Measurements from ENCODE around the gene CREM. TPM values are rescaled to one million over a fixed set of nuclear protein-coding genes. Genes with fewer than 3 reads are reported as not detected.

The CREM gene
- total and polyA plus RNA-seq, 7 donors = 25.9 to 76.0 (median 37.5) TPM

DNA sequence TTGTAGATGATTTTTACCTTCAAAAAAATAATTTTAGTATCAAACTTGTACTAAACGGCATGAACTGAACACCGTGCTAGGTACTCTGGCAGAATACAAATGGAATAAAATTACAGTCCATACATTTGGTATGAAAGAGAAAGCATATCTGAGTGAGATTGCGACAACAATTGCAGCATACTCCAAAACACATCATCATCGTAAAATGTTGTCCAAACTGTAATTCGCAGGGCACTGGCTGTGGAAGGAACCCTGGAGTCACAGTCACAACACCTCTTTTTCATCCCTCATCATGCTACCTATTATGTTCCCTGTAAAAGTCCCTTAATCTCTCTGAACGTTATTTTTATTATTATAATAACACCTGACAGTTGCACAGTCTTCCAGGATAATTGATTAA, 13.5 kb downstream of the CREM start:
- Histone ChIP-seq H3K36me3 (no peaks in the 10 kb centered on the region), H3K4me3 (no peak overlapping the region), H3K9me3 (no peaks in the 10 kb centered on the region), H3K4me1 (no peaks in the 10 kb centered on the region), H3K27ac (no peak overlapping the region), H3K27me3 (no peaks in the 10 kb centered on the region)
- no peak for DNase-seq
- TF ChIP-seq EP300 (IDR thresholded peaks at IDR 0.05) (no peak), POLR2AphosphoS5 (IDR thresholded peaks at IDR 0.05) (no peak), POLR2A (IDR thresholded peaks at IDR 0.05) (no peak)
- TF ChIP-seq, protein P1, sequence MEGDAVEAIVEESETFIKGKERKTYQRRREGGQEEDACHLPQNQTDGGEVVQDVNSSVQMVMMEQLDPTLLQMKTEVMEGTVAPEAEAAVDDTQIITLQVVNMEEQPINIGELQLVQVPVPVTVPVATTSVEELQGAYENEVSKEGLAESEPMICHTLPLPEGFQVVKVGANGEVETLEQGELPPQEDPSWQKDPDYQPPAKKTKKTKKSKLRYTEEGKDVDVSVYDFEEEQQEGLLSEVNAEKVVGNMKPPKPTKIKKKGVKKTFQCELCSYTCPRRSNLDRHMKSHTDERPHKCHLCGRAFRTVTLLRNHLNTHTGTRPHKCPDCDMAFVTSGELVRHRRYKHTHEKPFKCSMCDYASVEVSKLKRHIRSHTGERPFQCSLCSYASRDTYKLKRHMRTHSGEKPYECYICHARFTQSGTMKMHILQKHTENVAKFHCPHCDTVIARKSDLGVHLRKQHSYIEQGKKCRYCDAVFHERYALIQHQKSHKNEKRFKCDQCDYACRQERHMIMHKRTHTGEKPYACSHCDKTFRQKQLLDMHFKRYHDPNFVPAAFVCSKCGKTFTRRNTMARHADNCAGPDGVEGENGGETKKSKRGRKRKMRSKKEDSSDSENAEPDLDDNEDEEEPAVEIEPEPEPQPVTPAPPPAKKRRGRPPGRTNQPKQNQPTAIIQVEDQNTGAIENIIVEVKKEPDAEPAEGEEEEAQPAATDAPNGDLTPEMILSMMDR (IDR thresholded peaks at IDR 0.05) = no peak
- 92 to 94% methylated on average over 6 of the region's 6 CpGs for WGBS, 2 donors
- intact Hi-C loops (cut with DNase I) = no loop called here

DNA sequence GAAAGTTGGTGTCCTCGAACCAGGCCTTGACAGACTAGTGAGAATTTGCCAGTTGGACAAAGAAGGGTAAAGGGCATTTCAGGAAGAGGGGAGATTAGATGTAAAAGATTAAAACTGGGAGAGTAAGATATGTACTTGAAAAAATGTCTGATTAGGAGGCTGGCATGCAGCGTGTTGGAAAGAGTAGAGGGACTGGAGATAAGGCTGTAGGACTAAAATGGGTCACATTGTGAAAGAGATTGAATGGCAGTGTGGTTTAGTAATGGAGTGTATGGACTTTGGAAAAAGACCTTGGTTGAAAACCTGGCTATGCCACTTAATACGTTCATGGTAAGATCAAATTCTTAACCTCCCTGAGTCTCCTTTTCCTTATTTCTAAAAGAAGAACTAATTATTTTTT, 14.1 kb downstream of the CREM start:
- no peak for DNase-seq
- H3K27me3 ChIP-seq = no peaks in the 10 kb centered on the region
- 63 to 93% methylated on average over 3 of the region's 3 CpGs for WGBS, 2 donors
- TF ChIP-seq EP300 (IDR thresholded peaks at IDR 0.05) = no peak
- TF ChIP-seq, protein P1 (IDR thresholded peaks at IDR 0.05) = no peak
- no peak for TF ChIP-seq POLR2AphosphoS5 (IDR thresholded peaks at IDR 0.05)
- TF ChIP-seq POLR2A (IDR thresholded peaks at IDR 0.05) = no peak
- no peaks in the 10 kb centered on the region for H3K36me3 ChIP-seq
- no peaks in the 10 kb centered on the region for H3K4me1 ChIP-seq
- H3K9me3 ChIP-seq = no peaks in the 10 kb centered on the region
- no peak overlapping the region for H3K27ac ChIP-seq
- intact Hi-C loops (cut with DNase I) = no loop called here
- H3K4me3 ChIP-seq = no peak overlapping the region

DNA sequence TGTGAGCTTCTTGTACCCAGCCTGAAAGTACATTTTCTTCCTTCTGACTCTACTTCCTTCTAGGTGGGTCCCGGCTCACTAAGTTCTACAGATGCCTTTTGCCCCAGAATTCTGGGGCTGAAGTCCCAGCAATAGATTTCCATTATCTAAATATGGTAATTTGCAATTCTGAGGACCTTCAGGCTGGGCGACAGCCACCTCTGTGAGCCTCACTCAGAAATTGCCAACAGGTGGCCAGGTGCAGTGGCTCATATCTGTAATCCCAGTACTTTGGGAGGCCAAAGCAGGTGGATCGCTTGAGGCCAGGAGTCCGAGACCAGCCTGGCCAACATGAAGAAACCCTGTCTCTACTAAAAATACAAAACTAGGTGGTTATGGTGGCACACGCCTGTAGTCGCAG, 23.7 kb downstream of the CREM start:
- peaks cover 0 to 13% (median 5%) of the 10 kb centered on the region in 4 donors for H3K4me1 ChIP-seq
- intact Hi-C loops (cut with DNase I) = no loop called here
- no peak for TF ChIP-seq POLR2AphosphoS5 (IDR thresholded peaks at IDR 0.05)
- TF ChIP-seq POLR2A (IDR thresholded peaks at IDR 0.05) = no peak
- TF ChIP-seq, protein P1 (IDR thresholded peaks at IDR 0.05) = no peak
- TF ChIP-seq EP300 (IDR thresholded peaks at IDR 0.05) = no peak
- no peak overlapping the region for H3K4me3 ChIP-seq
- peaks cover 0 to 10% (median 0%) of the 10 kb centered on the region in 4 donors for H3K36me3 ChIP-seq
- no peaks in the 10 kb centered on the region for H3K9me3 ChIP-seq
- no peak for DNase-seq
- 77 to 86% methylated on average over 6 of the region's 6 CpGs for WGBS, 2 donors
- no peak overlapping the region for H3K27ac ChIP-seq
- no peaks in the 10 kb centered on the region for H3K27me3 ChIP-seq

DNA sequence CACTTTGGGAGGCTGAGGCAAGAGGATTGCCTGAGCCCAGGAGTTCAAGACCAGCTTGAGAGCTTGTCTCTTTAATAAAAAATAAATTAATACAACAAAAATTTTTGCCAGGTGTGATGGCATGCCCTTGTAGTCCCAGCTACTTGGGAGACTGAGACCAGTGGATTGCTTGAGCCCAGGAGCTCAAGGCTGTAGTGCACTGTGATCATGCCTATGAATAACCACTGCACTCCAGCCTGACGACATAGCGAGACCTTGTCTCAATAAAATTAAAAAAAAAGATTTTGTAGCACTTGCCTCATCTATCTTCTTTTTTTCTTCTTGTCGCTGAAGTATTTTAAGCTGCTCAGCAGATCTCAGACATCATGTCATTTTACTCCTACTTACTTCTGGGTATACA, 26.3 kb downstream of the CREM start:
- no peak overlapping the region for H3K27ac ChIP-seq
- no peak overlapping the region for H3K4me3 ChIP-seq
- no peaks in the 10 kb centered on the region for H3K9me3 ChIP-seq
- H3K4me1 ChIP-seq = peaks cover 0 to 13% (median 5%) of the 10 kb centered on the region in 4 donors
- no peaks in the 10 kb centered on the region for H3K27me3 ChIP-seq
- WGBS, 2 donors = 94 to 96% methylated on average over 3 of the region's 3 CpGs
- TF ChIP-seq POLR2AphosphoS5 (IDR thresholded peaks at IDR 0.05) (no peak), EP300 (IDR thresholded peaks at IDR 0.05) (no peak), POLR2A (IDR thresholded peaks at IDR 0.05) (no peak)
- TF ChIP-seq, protein P1 (IDR thresholded peaks at IDR 0.05) = no peak
- peaks cover 0 to 10% (median 0%) of the 10 kb centered on the region in 4 donors for H3K36me3 ChIP-seq
- intact Hi-C loops (cut with DNase I) = no loop called here
- DNase-seq = no peak

DNA sequence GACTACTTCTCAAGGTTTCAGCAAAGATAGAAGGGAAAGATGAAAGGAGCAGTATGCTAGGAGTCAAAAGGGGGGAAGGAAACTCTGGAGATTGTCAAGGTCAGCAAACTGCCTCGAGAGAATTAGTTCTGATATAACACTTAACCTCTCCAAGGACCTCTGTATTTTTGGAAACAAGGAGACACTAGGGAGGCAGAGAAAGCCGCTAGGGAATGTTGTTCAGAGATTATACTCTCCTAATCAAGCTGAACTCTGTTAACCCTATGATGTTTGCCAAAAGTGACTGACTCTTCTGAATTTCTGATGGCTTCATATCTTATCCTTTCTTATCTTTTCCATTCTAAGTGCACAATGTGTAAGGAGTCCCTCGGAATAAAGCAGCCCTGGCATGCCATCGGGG, 27.1 kb downstream of the CREM start:
- no peak for TF ChIP-seq EP300 (IDR thresholded peaks at IDR 0.05)
- TF ChIP-seq, protein P1 (IDR thresholded peaks at IDR 0.05) = no peak
- no peak for TF ChIP-seq POLR2A (IDR thresholded peaks at IDR 0.05)
- TF ChIP-seq POLR2AphosphoS5 (IDR thresholded peaks at IDR 0.05) = no peak
- H3K4me3 ChIP-seq = no peak overlapping the region
- no peak for DNase-seq
- no peak overlapping the region for H3K27ac ChIP-seq
- no peaks in the 10 kb centered on the region for H3K27me3 ChIP-seq
- WGBS, 2 donors = 78 to 83% methylated on average over 4 of the region's 4 CpGs
- no peaks in the 10 kb centered on the region for H3K9me3 ChIP-seq
- peaks cover 0 to 13% (median 5%) of the 10 kb centered on the region in 4 donors for H3K4me1 ChIP-seq
- H3K36me3 ChIP-seq = peaks cover 0 to 10% (median 0%) of the 10 kb centered on the region in 4 donors
- intact Hi-C loops (cut with DNase I) = no loop called here

All from sigmoid colon (tissue), 7 donors.